NCI-H446 (cell line): ENCODE data around the gene SLC34A3.
"Not testable (repeated sequence)": the region's sequence is repeated elsewhere in the genome, so short reads cannot be mapped to it uniquely, and the experiment has no call there.

Source experiments
- DNase-seq, 2 experiments: peaks; one replicate each; lab custom pipeline; 2025; lab: John Stamatoyannopoulos, UW

Gene SLC34A3

DNA sequence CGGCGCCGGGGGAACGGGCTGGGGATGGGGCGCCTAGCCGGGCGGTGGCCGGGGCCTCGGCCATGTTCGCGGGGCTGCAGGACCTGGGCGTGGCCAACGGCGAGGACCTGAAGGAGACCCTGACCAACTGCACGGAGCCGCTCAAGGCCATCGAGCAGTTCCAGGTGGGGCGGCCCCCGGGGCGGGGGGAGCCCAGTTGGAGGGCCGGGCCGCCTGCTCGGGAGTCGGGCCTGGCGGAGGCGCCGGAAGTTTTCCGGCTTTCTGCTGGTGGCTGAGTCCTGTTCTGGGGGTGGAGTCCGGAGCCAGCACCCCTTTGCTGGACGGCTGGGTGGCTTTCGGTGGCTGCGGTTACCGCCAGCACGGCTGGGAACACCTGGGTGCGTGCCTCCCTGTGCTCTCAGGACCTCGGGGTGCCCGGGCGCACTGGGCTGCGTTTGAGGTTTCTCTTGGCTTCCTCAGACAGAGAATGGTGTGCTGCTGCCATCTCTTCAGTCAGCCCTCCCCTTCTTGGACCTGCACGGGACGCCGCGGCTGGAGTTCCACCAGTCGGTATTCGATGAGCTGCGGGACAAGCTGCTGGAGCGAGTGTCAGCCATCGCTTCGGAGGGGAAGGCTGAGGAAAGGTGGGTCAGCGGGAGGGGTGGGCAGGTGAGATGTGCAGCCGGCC lies 24.9 kb downstream of the SLC34A3 start:
- DNase-seq, result peak in 1 of 2 experiments; percentile 34

DNA sequence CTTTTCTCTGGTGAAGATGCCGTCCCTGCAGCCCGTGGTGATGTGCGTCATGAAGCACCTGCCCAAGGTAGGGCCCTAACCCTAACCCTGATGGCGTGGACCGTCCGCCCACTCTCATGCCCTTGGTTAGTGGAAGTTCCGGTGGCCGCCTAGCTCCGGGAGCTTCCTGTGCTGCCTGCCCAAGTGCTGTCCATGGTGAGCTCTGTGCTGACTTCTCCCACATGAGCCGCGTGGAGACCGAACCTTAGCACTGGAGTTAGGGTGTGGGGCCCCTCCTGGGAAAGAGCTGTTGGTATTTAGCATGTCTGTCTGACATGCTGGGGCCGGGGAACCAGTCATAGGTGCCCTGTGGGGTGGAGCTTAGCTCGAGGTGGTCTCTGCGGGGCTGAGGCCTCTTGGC lies 25.7 kb downstream of the SLC34A3 start:
- DNase-seq, result no peak

DNA sequence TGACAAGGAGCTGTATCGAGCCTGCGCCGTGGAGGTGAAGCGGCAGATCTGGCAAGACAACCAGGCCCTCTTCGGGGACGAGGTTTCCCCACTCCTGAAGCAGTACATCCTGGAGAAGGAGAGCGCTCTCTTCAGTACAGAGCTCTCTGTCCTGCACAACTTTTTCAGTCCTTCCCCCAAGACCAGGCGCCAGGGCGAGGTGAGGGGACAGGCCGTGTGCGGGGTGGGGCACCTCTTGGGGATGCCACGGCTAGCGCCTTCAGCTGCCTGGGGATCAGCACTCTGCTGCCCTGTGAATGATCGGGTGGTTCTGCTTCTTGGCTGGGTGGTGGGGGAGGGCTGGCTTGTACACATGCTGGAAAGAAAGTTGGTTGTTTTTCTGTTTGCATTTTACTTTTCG lies 26.2 kb downstream of the SLC34A3 start:
- DNase-seq, result no peak

DNA sequence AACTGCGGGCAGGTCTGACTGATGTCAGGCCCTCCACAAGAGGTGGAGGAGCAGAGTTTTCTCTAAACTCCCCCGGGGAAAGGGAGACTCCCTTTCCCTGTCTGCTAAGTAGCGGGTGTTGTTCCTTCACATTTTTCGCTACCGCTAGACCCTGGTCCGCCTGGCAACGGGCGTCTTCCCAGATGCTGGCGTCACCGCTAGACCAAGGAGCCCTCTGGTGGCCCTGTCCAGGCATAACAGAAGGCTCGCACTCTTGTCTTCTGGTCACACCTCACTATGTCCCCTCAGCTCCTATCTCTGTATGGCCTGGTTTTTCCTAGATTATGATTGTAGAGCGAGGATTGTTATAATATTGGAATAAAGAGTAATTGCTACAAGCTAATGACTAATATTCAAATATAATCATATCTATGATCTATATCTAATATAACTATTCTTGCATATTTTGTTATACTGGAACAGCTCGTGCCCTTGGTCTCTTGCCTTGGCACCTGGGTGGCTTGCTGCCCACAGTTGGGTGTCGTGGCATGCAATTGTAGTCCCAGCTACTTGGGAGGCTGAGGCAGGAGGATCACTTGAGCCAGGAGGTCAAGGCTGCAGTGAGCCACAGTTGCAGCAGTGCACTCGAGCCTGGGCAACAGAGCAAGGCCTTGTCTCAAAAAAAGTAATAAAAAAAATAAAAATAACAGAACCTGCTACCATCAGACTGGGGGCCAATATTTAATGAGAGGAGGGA lies 31.6 kb downstream of the SLC34A3 start:
- not testable (repeated sequence) for DNase-seq

GRCh38 chr9:137262909-137263285 lies 32.2 kb downstream of the SLC34A3 start:
- DNase-seq, result no peak

DNA sequence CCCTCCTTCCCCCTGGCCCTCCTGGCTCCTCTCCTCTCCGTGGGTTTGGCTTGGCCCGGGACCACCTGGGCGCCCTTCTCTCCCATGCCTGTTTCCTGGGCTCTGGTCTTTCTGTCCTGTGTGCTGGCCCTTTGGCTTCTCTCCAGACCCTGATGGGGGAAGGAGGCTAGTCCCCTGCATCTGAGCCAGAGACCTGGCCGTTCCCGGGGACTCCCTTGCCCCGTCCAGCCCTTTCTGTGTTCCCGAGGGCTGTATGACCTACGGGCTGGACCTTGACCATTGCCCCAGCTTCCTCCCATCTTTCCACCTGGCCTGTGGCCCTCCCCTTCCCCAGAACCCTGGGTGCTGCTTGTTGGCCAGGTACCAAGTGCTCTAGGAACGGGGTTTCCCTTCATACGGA lies 32.8 kb downstream of the SLC34A3 start:
- DNase-seq, result no peak

GRCh38 chr9:137264067-137264466 lies 33.4 kb downstream of the SLC34A3 start:
- no peak for DNase-seq

- DNase-seq, result no peak
Measured at GRCh38 chr9:137265496-137266161, 34.9 kb downstream of the SLC34A3 start.

GRCh38 chr9:137266162-137266527 lies 35.4 kb downstream of the SLC34A3 start:
- DNase-seq, result no peak

- no peak for DNase-seq
Measured at GRCh38 chr9:137266585-137267453, 36.1 kb downstream of the SLC34A3 start.

GRCh38 chr9:137267933-137268355 lies 37.2 kb downstream of the SLC34A3 start:
- no peak for DNase-seq

DNA sequence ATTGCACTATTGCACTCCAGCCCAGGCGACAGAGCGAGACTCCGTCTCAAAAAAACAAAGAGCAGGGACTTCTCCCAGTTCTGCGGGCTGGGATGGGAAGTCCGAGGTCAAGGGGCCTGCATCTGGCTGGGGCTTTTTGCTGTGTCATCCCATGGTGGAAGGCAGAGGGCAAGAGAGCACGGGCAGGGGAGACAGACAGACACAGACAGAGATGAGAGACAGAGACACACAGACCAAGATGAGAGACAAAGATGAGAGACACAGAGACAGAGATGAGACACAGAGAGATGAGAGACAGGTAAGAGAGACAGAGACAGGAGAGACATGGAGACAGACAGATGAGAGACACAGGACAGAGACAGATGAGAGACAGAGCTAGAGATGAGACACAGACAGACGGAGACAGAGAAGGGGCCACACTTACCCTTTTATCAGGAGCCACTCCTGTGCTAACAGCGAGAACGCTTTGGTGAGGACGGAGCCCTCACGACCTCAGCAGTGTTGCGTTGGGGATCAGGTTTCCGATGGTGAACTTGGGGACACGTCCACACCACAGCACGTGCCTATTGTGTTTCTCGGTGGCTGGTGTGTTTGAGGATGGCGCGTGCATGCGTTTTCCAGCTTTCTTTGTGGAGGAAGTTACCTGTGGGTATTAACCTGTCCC lies 38.0 kb downstream of the SLC34A3 start:
- DNase-seq, result no peak

DNA sequence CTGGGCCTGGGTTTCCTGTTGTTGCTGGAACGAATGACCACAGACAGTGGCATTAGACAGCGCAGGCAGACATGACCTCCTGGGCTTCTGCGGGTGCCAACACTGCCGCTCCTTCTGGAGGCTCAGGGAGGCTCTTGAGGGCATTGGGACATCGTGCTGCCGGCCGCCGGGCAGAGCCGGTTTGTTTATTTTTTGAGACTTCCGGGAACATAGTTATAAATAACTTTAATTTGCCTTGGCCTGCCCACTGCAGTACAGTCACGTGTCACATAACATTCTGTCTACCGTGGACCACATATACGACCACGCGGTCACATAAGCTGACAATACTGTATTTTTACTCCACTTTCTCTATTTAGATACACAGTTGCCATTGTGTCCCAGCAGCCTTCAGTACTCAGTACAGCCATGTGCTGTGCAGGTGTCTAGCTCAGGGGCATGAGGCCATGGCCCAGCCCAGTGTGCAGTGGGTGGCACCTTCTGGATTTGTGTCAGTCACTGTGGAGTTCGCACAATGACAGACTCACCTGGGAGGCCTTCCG lies 38.6 kb downstream of the SLC34A3 start:
- DNase-seq, result no peak

- no peak for DNase-seq
Measured at GRCh38 chr9:137270929-137271695, 40.4 kb downstream of the SLC34A3 start.

- no peak for DNase-seq
Measured at GRCh38 chr9:137271696-137272076, 41.0 kb downstream of the SLC34A3 start.

- no peak for DNase-seq
Measured at GRCh38 chr9:137272241-137273094, 41.8 kb downstream of the SLC34A3 start.

DNA sequence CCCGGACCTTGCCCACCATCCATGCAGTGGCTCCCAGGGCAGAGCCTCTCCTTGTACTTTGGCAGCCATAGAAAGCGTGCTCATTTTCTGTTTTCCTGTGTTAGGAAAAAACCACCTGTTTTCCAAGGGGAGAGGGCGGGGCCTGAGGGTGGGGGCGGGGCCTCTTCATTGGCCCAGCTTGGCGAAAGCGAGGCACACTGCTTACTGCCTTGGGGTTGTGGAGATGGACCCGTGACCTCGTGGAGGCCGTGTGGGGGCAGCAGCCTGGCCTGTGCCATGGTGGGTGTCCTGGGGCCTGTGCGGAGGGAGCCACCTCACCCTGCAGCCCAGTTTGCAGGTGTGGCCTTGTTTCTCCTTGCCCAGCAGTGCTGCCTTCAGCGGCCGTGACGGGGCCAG lies 42.4 kb downstream of the SLC34A3 start:
- DNase-seq, result no peak

DNA sequence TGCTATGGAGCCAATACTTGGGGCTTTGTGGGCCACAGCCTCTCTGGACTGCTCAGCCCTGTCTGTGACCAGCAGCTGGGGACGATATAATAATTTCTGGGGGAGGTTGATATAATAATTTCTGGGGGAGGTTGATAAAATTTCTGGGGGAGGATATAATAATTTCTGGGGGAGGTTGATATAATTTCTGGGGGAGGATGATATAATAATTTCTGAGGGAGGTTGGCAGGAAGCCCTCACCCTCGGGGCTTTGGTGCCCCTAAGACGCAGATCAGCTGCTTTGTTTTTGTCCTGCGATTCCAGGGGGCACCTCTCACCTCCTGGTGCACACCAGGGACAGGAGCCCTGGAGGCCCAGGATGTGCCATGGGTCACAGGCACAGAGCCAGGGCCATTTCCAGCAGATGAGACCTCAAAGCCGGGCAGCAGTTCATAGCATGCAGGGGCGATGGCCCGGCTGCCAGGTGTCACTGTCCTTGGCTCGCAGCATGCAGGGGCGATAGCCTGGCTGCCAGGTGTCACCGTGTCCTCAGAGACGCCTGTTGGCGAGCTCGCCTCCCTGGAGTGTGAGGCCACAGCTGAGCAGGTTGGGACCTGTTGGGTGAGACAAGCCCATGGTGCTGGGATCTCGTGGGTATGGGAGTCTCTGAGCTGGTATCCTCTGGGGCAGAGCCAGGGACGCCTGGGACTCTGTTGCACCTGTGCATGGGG lies 43.1 kb downstream of the SLC34A3 start:
- no peak for DNase-seq

GRCh38 chr9:137275203-137275587 lies 44.5 kb downstream of the SLC34A3 start:
- DNase-seq, result no peak
